ENCODE data around the gene ZNF865.

DNA sequence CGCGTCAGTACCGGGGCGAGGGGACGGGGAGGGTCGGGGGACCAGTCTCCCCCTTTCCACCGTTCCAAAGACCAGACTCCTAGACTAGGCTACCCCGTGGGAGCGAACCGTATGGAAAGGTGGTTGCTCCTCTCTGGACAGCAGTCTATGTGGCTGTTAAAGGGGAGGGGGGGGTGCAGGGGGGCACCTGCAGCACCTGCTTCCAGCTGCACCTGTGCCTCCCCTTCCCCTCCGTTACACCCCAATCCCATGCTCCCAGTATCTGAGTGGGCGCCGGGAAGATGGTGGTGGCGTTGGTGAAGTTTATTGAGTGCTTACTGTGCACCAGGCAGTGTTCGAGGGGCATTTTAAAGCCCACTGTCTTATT, 4.8 kb upstream of the ZNF865 start:
- TF ChIP-seq, protein P1, sequence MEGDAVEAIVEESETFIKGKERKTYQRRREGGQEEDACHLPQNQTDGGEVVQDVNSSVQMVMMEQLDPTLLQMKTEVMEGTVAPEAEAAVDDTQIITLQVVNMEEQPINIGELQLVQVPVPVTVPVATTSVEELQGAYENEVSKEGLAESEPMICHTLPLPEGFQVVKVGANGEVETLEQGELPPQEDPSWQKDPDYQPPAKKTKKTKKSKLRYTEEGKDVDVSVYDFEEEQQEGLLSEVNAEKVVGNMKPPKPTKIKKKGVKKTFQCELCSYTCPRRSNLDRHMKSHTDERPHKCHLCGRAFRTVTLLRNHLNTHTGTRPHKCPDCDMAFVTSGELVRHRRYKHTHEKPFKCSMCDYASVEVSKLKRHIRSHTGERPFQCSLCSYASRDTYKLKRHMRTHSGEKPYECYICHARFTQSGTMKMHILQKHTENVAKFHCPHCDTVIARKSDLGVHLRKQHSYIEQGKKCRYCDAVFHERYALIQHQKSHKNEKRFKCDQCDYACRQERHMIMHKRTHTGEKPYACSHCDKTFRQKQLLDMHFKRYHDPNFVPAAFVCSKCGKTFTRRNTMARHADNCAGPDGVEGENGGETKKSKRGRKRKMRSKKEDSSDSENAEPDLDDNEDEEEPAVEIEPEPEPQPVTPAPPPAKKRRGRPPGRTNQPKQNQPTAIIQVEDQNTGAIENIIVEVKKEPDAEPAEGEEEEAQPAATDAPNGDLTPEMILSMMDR (conservative IDR thresholded peaks at IDR 0.05; ENCODE audit: low read length) = no peak
- no peak for TF ChIP-seq EZH2phosphoT487 (IDR thresholded peaks at IDR 0.05; ENCODE audit: borderline replicate concordance, low read depth, low read length)

Data from OCI-LY7 (cell line).